Right cardiac atrium (tissue), 5 donors: ENCODE data around the gene COL12A1. TPM values are rescaled to one million over a fixed set of nuclear protein-coding genes. Genes with fewer than 3 reads are reported as not detected.

Experiments
- ATAC-seq, 2 donors: fragments of 200-7000 bp; cut with Tn5 transposase; one replicate each; pipeline versions ENCODE4 v1.8.0 to v1.9.1; 2020; ENCODE audit warnings: moderate library complexity in 2 of 2, mild to moderate bottlenecking in 1 of 2
- DNase-seq, 3 donors: peaks; one replicate each; pipeline ENCODE4 v3.0.0-alpha.2; 2020
- H3K27ac ChIP-seq: one replicate; pipeline ENCODE4 v1.5.1; 2013; ENCODE audit warnings: mild to moderate bottlenecking, low read length, control low read depth, moderate library complexity
- H3K27me3 ChIP-seq: one replicate; pipeline ENCODE4 v1.6.1; 2013; ENCODE audit not compliant: control insufficient read depth, insufficient read depth
- H3K4me1 ChIP-seq: one replicate; pipeline ENCODE4 v1.6.1; 2013; ENCODE audit warnings: low read length; ENCODE audit not compliant: control insufficient read depth, insufficient read depth
- H3K4me3 ChIP-seq: one replicate; pipeline ENCODE4 v1.5.1; 2013; ENCODE audit warnings: low read length, control low read depth
- H3K9me3 ChIP-seq: one replicate; pipeline ENCODE4 v1.6.1; 2013; ENCODE audit warnings: low read length; ENCODE audit not compliant: control insufficient read depth
- WGBS: extraction: QIAGEN DNeasy Blood & Tissue Kit; methylation state at CpG from one replicate; pipeline ENCODE4 v1.1.7; 2013; 5-methylcytosine and 5-hydroxymethylcytosine counted together
- intact Hi-C, 4 donors: fragments of 100-400 bp; cut with DNase I; formaldehyde crosslinking; loops; one replicate each; pipeline versions ENCODE4 v1.11.0 to v1.14.0; 2022 to 2023
- polyA plus RNA-seq: library from polyadenylated mRNA; stranded (reverse); fragments of 200-250 nt; gene quantifications from one replicate; pipeline ENCODE4 v1.2.3, GENCODE V29; 2013
- total RNA-seq, 4 donors: library from RNA; stranded (reverse); fragmentation: NEBNext Ultra II Directional; extraction: Animal tissue kit (Norgen Biotek cat#: 25700); gene quantifications; one replicate each; pipeline ENCODE4 v1.2.1, GENCODE V29; 2021
- donor health status: healthy with polysubstance abuse.
- donor health status: DM: no; HTN: yes; CAD: no.
- donor health status: DM: no; HTN: no; CAD: no.
- donor health status: DM: no; HTN: yes; CAD: no; lungs with severe emphysema.
- donor health status: DM: yes; HTN: yes; CAD: no.

COL12A1 gene
- total and polyA plus RNA-seq, 5 donors, result 5.4 to 29.6 (median 8.1) TPM

DNA sequence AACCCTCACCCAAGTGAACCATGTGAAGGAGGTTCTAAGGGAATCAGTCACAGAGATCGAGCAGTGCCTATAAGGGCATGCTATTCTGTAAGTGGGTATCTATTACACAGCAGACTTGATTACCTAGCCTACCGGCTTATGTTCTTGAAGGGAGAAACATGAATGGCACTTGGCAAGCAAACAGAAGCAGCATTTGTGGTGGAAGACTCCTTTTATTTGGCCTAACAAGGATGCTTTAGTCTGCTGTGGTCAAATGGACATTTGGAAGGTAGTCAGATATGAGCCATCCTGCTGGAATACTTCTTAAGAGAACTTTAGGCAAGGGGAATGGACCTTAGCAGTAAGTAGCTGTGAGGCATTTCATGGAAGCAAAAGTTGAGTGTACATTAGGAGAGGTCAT is 126.3 kb downstream of the COL12A1 start:
- Histone ChIP-seq H3K9me3 (no peaks in the 10 kb centered on the region), H3K27ac (no peak overlapping the region), H3K4me3 (no peak overlapping the region), H3K27me3 (no peaks in the 10 kb centered on the region), H3K4me1 (no peaks in the 10 kb centered on the region)
- 85% methylated on average over 2 of the region's 2 CpGs for WGBS
- intact Hi-C loops, result no loop called here
- DNase-seq (no peak), ATAC-seq (no peak)

DNA sequence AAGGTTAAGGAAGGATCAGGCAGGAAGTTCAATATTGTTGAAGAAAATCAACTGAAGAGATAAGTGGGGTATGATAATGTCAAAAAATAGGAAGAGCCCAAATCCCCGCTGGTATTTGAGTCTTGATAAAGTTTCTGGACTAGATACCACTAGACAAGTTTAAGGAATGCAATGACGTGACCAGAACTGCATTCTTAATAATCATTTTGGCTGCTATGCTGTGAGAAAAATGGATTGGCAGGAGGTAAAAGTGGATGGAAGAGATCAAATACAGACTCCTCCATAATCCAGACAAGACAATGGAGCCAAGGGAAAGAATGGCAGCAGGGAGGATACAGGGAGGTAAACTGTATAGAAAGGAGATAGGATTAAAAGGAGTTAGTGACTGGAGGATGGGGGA is 128.2 kb downstream of the COL12A1 start:
- WGBS, result 32% methylated on average over 2 of the region's 2 CpGs
- ATAC-seq, result no peak
- Histone ChIP-seq H3K27ac (no peak overlapping the region), H3K9me3 (no peaks in the 10 kb centered on the region), H3K4me3 (no peak overlapping the region), H3K4me1 (no peaks in the 10 kb centered on the region), H3K27me3 (no peaks in the 10 kb centered on the region)
- DNase-seq, result no peak
- intact Hi-C loops, result no loop called here

DNA sequence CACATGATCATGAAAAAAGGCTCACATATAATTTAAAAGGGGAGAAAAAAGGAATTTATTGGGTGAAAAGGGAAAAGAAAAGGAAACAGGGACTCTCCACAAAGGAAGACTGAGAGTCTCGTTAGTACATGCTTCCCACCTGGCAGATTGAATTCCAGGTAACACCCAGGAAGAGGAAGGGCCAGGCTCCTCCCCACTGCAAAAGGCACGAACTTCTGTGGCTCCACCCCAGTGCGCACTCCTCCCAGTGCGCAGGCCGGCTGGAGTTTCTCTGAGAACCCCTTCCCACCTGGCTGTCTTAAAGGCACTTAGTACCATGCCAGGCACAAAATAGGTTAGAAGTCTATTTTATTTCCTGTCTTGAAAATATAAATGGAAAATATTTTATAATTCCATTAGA is 129.8 kb downstream of the COL12A1 start:
- Histone ChIP-seq H3K27ac (no peak overlapping the region), H3K27me3 (no peaks in the 10 kb centered on the region), H3K9me3 (no peaks in the 10 kb centered on the region), H3K4me1 (no peaks in the 10 kb centered on the region), H3K4me3 (no peak overlapping the region)
- WGBS, result 80% methylated on average over 5 of the region's 5 CpGs
- intact Hi-C loops, result no loop called here
- no peak for ATAC-seq
- DNase-seq, result no peak

DNA sequence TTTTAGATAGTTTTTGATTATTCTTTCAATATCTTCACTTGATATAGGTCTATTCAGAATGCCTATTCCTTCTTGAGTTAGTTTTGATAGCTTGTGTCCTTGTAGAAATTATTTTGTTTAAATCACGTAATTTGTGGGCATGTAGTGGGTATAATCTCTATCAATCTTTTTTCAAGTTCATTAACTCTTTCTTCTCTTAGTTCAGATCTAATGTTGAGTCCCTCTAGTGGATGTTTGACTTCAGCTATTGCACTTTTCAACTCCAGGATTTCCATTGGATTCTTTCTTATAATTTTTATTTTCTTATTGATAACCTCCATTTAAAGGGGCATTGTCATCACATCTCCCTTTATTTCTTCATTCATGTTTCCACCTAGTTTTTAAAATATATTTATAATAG is 135.6 kb downstream of the COL12A1 start:
- H3K27me3 ChIP-seq, result no peaks in the 10 kb centered on the region
- DNase-seq (no peak), ATAC-seq (no peak)
- H3K4me1 ChIP-seq, result no peaks in the 10 kb centered on the region
- no peak overlapping the region for H3K4me3 ChIP-seq
- intact Hi-C loops, result no loop called here
- 76% methylated on average over 1 of the region's 1 CpG for whole genome bisulfite sequencing
- no peak overlapping the region for H3K27ac ChIP-seq
- H3K9me3 ChIP-seq, result no peaks in the 10 kb centered on the region

DNA sequence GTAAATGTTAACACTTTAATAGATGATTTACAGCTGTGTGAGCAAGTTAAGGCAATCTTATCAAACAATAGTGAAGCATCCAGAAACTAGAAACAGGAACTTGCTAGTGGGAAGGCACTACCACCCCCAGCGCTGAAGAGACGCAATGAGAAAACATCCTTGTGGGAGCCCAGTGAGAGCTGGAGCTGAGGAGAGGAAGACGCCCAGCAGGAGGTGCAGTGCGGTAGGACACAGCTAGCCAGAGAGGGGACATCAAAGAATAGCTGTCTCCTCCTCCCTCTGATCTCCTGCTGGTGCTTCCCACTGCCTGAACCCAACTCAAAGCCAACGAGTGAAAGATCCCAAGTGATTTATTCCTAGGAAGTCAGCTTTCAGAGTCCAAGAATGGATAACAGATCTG is 140.3 kb downstream of the COL12A1 start:
- peak; percentile 40 to 55 for ATAC-seq
- 11% methylated on average over 5 of the region's 5 CpGs for WGBS
- intact Hi-C loops, result loop anchor here in 1 of 4 donors (10.0 kb wide), 1 partner anchor 139 kb away; the partner anchor contains the start of gene COL12A1
- no peak overlapping the region for H3K27ac ChIP-seq
- H3K4me1 ChIP-seq, result no peaks in the 10 kb centered on the region
- no peaks in the 10 kb centered on the region for H3K9me3 ChIP-seq
- DNase-seq, result peak in 1 of 3 donors; percentile 62
- no peaks in the 10 kb centered on the region for H3K27me3 ChIP-seq
- H3K4me3 ChIP-seq, result no peak overlapping the region

DNA sequence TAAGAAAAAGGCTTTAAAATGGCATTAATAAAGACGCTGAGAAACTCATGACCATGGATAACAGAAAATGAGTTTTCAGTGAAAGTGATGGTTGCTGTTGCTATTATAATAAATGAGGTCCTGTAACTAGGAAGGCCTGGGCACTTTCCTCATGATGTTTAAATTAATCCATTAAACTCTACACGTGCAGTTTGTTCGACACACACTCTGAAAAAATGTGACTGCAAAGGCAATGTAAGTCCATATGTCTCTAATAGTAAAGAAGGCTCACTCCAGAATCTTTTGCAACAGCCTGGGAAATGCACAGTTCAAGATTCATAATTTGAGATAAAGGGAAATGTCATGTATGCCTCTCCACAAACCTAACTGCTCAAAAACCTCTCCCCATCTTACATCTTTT is 153.4 kb downstream of the COL12A1 start:
- H3K27me3 ChIP-seq, result no peaks in the 10 kb centered on the region
- no peak for ATAC-seq
- WGBS, result 78% methylated on average over 3 of the region's 3 CpGs
- DNase-seq, result no peak
- H3K27ac ChIP-seq, result no peak overlapping the region
- H3K4me3 ChIP-seq, result no peak overlapping the region
- no peaks in the 10 kb centered on the region for H3K4me1 ChIP-seq
- no peaks in the 10 kb centered on the region for H3K9me3 ChIP-seq
- intact Hi-C loops, result no loop called here

DNA sequence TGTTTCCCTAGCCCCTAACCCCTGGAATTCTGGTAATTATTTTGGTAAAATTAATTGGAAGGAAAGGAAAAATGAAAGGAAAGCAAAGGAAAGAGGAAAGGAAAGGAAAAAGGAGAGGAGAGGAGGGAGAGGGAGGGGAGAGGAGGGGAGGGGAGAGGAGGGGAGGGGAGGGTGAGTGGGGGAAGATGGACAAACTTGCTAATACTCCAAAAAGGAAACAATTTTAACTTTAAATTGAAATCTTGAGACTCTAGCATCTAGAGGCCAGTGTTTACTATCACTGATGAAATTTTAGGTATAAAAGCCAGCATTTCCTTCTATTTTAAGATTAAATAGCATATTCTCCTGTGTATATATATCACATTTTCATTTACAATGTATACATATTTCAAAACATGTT is 156.5 kb downstream of the COL12A1 start:
- intact Hi-C loops, result no loop called here
- Histone ChIP-seq H3K4me3 (no peak overlapping the region), H3K9me3 (no peaks in the 10 kb centered on the region), H3K27ac (no peak overlapping the region), H3K27me3 (no peaks in the 10 kb centered on the region), H3K4me1 (no peaks in the 10 kb centered on the region)
- no peak for DNase-seq
- ATAC-seq, result no peak

DNA sequence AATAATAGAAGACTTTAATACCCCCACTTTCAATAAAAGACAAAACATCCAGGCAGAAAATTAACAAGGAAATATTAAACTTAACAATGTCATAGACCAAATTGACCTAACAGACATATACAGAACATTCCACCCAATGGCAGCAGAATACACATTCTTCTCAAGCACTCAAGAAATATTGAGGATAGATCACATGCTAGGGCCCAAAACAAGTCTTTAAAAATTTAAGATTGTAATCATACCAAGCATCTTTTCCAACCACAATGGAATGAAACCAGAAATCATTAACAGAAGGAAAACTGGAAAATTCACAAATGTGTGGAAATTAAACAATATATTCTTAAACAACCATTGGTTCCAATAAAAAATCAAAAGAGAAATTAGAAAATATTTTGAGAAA is 161.0 kb downstream of the COL12A1 start:
- Histone ChIP-seq H3K4me3 (no peak overlapping the region), H3K27me3 (no peaks in the 10 kb centered on the region), H3K4me1 (no peaks in the 10 kb centered on the region), H3K27ac (no peak overlapping the region), H3K9me3 (no peaks in the 10 kb centered on the region)
- DNase-seq (no peak), ATAC-seq (no peak)
- intact Hi-C loops, result no loop called here

DNA sequence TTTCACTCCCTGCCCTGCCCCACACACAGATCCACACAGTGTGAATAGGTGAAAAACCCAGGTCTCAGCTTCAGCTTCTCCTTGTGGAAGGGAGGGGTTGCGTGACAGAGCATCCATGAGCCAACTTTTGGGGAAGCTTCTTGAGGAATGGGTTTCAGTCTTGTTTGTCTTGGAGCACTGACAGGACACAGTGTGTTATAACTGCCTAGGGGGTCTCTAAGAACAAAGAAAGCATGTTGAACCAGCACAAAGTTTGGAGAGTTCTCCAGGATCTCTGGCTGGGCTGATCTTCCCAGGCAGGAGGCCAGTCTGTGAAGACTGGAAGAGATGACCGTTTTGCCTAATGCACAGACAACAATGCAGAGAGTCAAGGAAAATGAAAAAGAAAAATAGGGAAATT is 164.5 kb downstream of the COL12A1 start:
- Histone ChIP-seq H3K4me3 (no peak overlapping the region), H3K4me1 (no peaks in the 10 kb centered on the region), H3K9me3 (no peaks in the 10 kb centered on the region), H3K27ac (no peak overlapping the region), H3K27me3 (no peaks in the 10 kb centered on the region)
- 54% methylated on average over 2 of the region's 2 CpGs for WGBS
- DNase-seq (no peak), ATAC-seq (no peak)
- intact Hi-C loops, result no loop called here

Other genes starting within 250 kb of the COL12A1 start
- gene COX7A2, start 37.7 kb upstream of the COL12A1 start, total RNA-seq, result 100 to 1,000 TPM; 763 to 921 (median 836) TPM
- gene COX7A2, start 37.7 kb upstream of the COL12A1 start, polyA plus RNA-seq, result 2,071 TPM
- 10 to 100 TPM; 58.6 to 70.7 (median 65.5) TPM for gene TMEM30A, start 78.7 kb upstream of the COL12A1 start, total RNA-seq
- 34.6 TPM for gene TMEM30A, start 78.7 kb upstream of the COL12A1 start, polyA plus RNA-seq